Activated CD8-positive, alpha-beta memory T cell treated with anti-CD3 and anti-CD28 coated beads, Interleukin-2, amount 10 ng/mL, durations not matched to agents 7 days and 5 days (primary cell): ENCODE results near the gene HFE. TPM values are rescaled to one million over a fixed set of nuclear protein-coding genes. Genes with fewer than 3 reads are reported as not detected.
"Not testable (repeated sequence)": the region's sequence is repeated elsewhere in the genome, so short reads cannot be mapped to it uniquely, and the experiment has no call there.

Experiments used
- ATAC-seq: fragments of 150-1000 bp; cut with Tn5 transposase; one replicate; pipeline ENCODE4 v1.10.0; 2021; ENCODE audit warnings: moderate library complexity
- CTCF ChIA-PET: fragments of 350-600 bp; sonication (Branson Sonifier 250); formaldehyde crosslinking; loops from one replicate; lab custom pipeline; 2021; ENCODE audit warnings: antibody characterized with exemption; lab: Charles Lee
- DNase-seq: peaks from one replicate; pipeline ENCODE4 v3.0.0-alpha.2; 2020
- H3K27ac Mint-ChIP-seq: one replicate; pipeline ENCODE4 v1.8.0; 2021; ENCODE audit warnings: mild to moderate bottlenecking, mixed read lengths
- H3K27me3 Mint-ChIP-seq: one replicate; pipeline ENCODE4 v1.8.0; 2021; ENCODE audit warnings: mixed read lengths
- H3K36me3 Mint-ChIP-seq: one replicate; pipeline ENCODE4 v1.8.0; 2021; ENCODE audit warnings: mild to moderate bottlenecking, mixed read lengths
- H3K4me1 Mint-ChIP-seq: one replicate; pipeline ENCODE4 v1.8.0; 2021; ENCODE audit warnings: mixed read lengths
- H3K4me3 Mint-ChIP-seq: one replicate; pipeline ENCODE4 v1.8.0; 2021; ENCODE audit warnings: mild to moderate bottlenecking, moderate library complexity, mixed read lengths
- H3K9me3 Mint-ChIP-seq: one replicate; pipeline ENCODE4 v1.8.0; 2022; ENCODE audit warnings: low read depth, mixed read lengths
- total RNA-seq, 2 experiments: library from RNA; stranded (reverse); gene quantifications; one replicate each; pipeline ENCODE4 v1.2.3, GENCODE V29; 2021

Gene HFE
- total RNA-seq, 2 experiments from 2014 or later: 1.6 to 3.4 TPM

- H3K9me3 Mint-ChIP-seq: no peaks in the 10 kb centered on the region
- peaks cover 7% of the 10 kb centered on the region for H3K36me3 Mint-ChIP-seq
Measured at GRCh38 chr6:26053992-26054780, 33.0 kb upstream of the HFE start.

GRCh38 chr6:26054781-26055718 is 32.2 kb upstream of the HFE start:
- peak; percentile 96 for DNase-seq

More at GRCh38 chr6:26053992-26054780, 33.0 kb upstream of the HFE start:
- Mint-ChIP-seq H3K4me3 (peak overlapping the region; percentile 85), H3K27me3 (peaks cover 3% of the 10 kb centered on the region), H3K4me1 (peaks cover 30% of the 10 kb centered on the region), H3K27ac (peak overlapping the region; percentile 99)
- ATAC-seq (no peak), DNase-seq (no peak)
- CTCF ChIA-PET: interaction anchor here (1.3 to 1.6 kb wide), 2 partner anchors 10 to 22 kb away, joined by 3 to 5 read pairs; a partner anchor contains a TSS

GRCh38 chr6:26055719-26056582 is 31.3 kb upstream of the HFE start:
- peak; percentile 95 for DNase-seq
- peak overlapping the region; percentile 99 for H3K27ac Mint-ChIP-seq
- H3K36me3 Mint-ChIP-seq: peaks cover 6% of the 10 kb centered on the region
- no peaks in the 10 kb centered on the region for H3K9me3 Mint-ChIP-seq
- ATAC-seq: peak; percentile 78
- peaks cover 37% of the 10 kb centered on the region for H3K4me1 Mint-ChIP-seq
- CTCF ChIA-PET: interaction anchor here (1.0 to 19.6 kb wide), 5 partner anchors 10 to 68 kb away, joined by 3 to 566 read pairs (median 8); partner anchors contain the start of gene HFE
- peak overlapping the region; percentile 85 for H3K4me3 Mint-ChIP-seq
- H3K27me3 Mint-ChIP-seq: peaks cover 3% of the 10 kb centered on the region

More at GRCh38 chr6:26054781-26055718, 32.2 kb upstream of the HFE start:
- Mint-ChIP-seq H3K4me3 (peak overlapping the region; percentile 85), H3K27ac (peak overlapping the region; percentile 99), H3K9me3 (no peaks in the 10 kb centered on the region), H3K27me3 (peaks cover 3% of the 10 kb centered on the region), H3K36me3 (peaks cover 8% of the 10 kb centered on the region), H3K4me1 (peaks cover 31% of the 10 kb centered on the region)
- CTCF ChIA-PET: interaction anchor here (1.2 to 19.6 kb wide), 4 partner anchors 9 to 40 kb away, joined by 7 to 566 read pairs (median 9); partner anchors contain the start of gene HFE
- ATAC-seq: peak; percentile 65

- DNase-seq: peak; percentile 47
- peaks cover 34% of the 10 kb centered on the region for H3K4me1 Mint-ChIP-seq
- CTCF ChIA-PET: interaction anchor here (1.0 to 19.6 kb wide), 5 partner anchors 11 to 67 kb away, joined by 3 to 566 read pairs (median 8); partner anchors contain the start of gene HFE
- peaks cover 3% of the 10 kb centered on the region for H3K27me3 Mint-ChIP-seq
- no peak for ATAC-seq
- no peaks in the 10 kb centered on the region for H3K9me3 Mint-ChIP-seq
- peak overlapping the region; percentile 85 for H3K4me3 Mint-ChIP-seq
- peak overlapping the region; percentile 99 for H3K27ac Mint-ChIP-seq
- H3K36me3 Mint-ChIP-seq: peaks cover 6% of the 10 kb centered on the region
Measured at GRCh38 chr6:26056583-26057350, 30.5 kb upstream of the HFE start.

GRCh38 chr6:26057899-26058298 is 29.3 kb upstream of the HFE start:
- CTCF ChIA-PET: interaction anchor here (1.5 to 19.6 kb wide), 2 partner anchors 25 to 37 kb away, joined by 3 to 566 read pairs; partner anchors contain the start of gene HFE
- peaks cover 6% of the 10 kb centered on the region for H3K27me3 Mint-ChIP-seq
- peaks cover 6% of the 10 kb centered on the region for H3K36me3 Mint-ChIP-seq
- no peak for DNase-seq
- no peak for ATAC-seq
- H3K4me3 Mint-ChIP-seq: no peak overlapping the region
- no peak overlapping the region for H3K27ac Mint-ChIP-seq
- no peaks in the 10 kb centered on the region for H3K9me3 Mint-ChIP-seq
- H3K4me1 Mint-ChIP-seq: peaks cover 31% of the 10 kb centered on the region

GRCh38 chr6:26058477-26059033 is 28.7 kb upstream of the HFE start:
- not testable (repeated sequence) for H3K27ac Mint-ChIP-seq, H3K27me3 Mint-ChIP-seq, H3K4me3 Mint-ChIP-seq, ATAC-seq, H3K36me3 Mint-ChIP-seq, DNase-seq, H3K9me3 Mint-ChIP-seq
- CTCF ChIA-PET: interaction anchor here (1.5 to 19.6 kb wide), 3 partner anchors 26 to 66 kb away, joined by 3 to 566 read pairs (median 4); partner anchors contain the start of gene HFE
- peaks cover 28% of the 10 kb centered on the region for H3K4me1 Mint-ChIP-seq

- Mint-ChIP-seq H3K27ac (no peak overlapping the region), H3K4me1 (peaks cover 26% of the 10 kb centered on the region), H3K36me3 (peaks cover 6% of the 10 kb centered on the region), H3K27me3 (peaks cover 17% of the 10 kb centered on the region), H3K9me3 (no peaks in the 10 kb centered on the region), H3K4me3 (no peak overlapping the region)
- DNase-seq (no peak), ATAC-seq (no peak)
- CTCF ChIA-PET: interaction anchor here (1.7 to 19.6 kb wide), 2 partner anchors 35 to 64 kb away, joined by 4 to 566 read pairs; partner anchors contain the start of gene HFE
Measured at GRCh38 chr6:26059941-26060340, 27.3 kb upstream of the HFE start.

- peak; percentile 56 for DNase-seq
- peaks cover 26% of the 10 kb centered on the region for H3K27me3 Mint-ChIP-seq
- peaks cover 20% of the 10 kb centered on the region for H3K4me1 Mint-ChIP-seq
- no peaks in the 10 kb centered on the region for H3K9me3 Mint-ChIP-seq
- no peak overlapping the region for H3K27ac Mint-ChIP-seq
- H3K4me3 Mint-ChIP-seq: no peak overlapping the region
- H3K36me3 Mint-ChIP-seq: peaks cover 1% of the 10 kb centered on the region
- CTCF ChIA-PET: interaction anchor here (1.5 to 19.6 kb wide), 5 partner anchors 16 to 152 kb away, joined by 3 to 566 read pairs (median 10); partner anchors contain the start of gene HFE
- ATAC-seq: peak; percentile 74
Measured at GRCh38 chr6:26064619-26065257, 22.5 kb upstream of the HFE start.

GRCh38 chr6:26065952-26066380 is 21.3 kb upstream of the HFE start:
- Mint-ChIP-seq H3K4me1 (peaks cover 9% of the 10 kb centered on the region), H3K36me3 (no peaks in the 10 kb centered on the region), H3K27me3 (peaks cover 26% of the 10 kb centered on the region), H3K4me3 (no peak overlapping the region), H3K9me3 (no peaks in the 10 kb centered on the region), H3K27ac (no peak overlapping the region)
- CTCF ChIA-PET: interaction anchor here (0.7 to 19.6 kb wide), 12 partner anchors 12 to 151 kb away, joined by 3 to 566 read pairs (median 3); partner anchors contain the start of gene HFE
- DNase-seq: peak; percentile 70
- ATAC-seq: peak; percentile 90

- DNase-seq: no peak
- H3K9me3 Mint-ChIP-seq: no peaks in the 10 kb centered on the region
- no peaks in the 10 kb centered on the region for H3K36me3 Mint-ChIP-seq
- no peak overlapping the region for H3K4me3 Mint-ChIP-seq
- H3K27me3 Mint-ChIP-seq: peaks cover 26% of the 10 kb centered on the region
- CTCF ChIA-PET: interaction anchor here (19.6 kb wide), 1 partner anchor 28 kb away, joined by 566 read pairs; the partner anchor contains the start of gene HFE
- H3K4me1 Mint-ChIP-seq: peaks cover 9% of the 10 kb centered on the region
- H3K27ac Mint-ChIP-seq: no peak overlapping the region
- ATAC-seq: no peak
Measured at GRCh38 chr6:26067367-26067766, 19.9 kb upstream of the HFE start.

- Mint-ChIP-seq H3K36me3 (no peaks in the 10 kb centered on the region), H3K27ac (no peak overlapping the region), H3K9me3 (no peaks in the 10 kb centered on the region), H3K4me3 (no peak overlapping the region), H3K27me3 (peaks cover 22% of the 10 kb centered on the region), H3K4me1 (peaks cover 9% of the 10 kb centered on the region)
- DNase-seq (no peak), ATAC-seq (no peak)
- CTCF ChIA-PET: interaction anchor here (19.6 kb wide), 1 partner anchor 27 kb away, joined by 566 read pairs; the partner anchor contains the start of gene HFE
Measured at GRCh38 chr6:26068036-26068435, 19.2 kb upstream of the HFE start.
